VCaP (cell line): ENCODE measurements around the gene NOTCH4.

Source experiments
- H3K27ac ChIP-seq: fragments of 450-650 bp; 2 replicates; pipeline ENCODE4 v1.5.1; 2017
- CTCF ChIP-seq: fragments of 450-650 bp; conservative IDR thresholded peaks from 2 replicates; pipeline ENCODE4 v1.5.1; 2017; ENCODE audit warnings: mild to moderate bottlenecking, moderate library complexity

The NOTCH4 gene

GRCh38 chr6:32184084-32184640, 39.7 kb downstream of the NOTCH4 start, which contains the start of gene AGER:
AGER (minus strand) TSS chr6:32184253; CDS start chr6:32184222, 31 bp downstream.
- H3K27ac ChIP-seq, result no peak within 1 kb of the TSS
- no peak for TF ChIP-seq CTCF

GRCh38 chr6:32183483-32184083, 40.3 kb downstream of the NOTCH4 start:
- no peak for TF ChIP-seq CTCF
- no peak overlapping the region for H3K27ac ChIP-seq

GRCh38 chr6:32183030-32183429, 40.8 kb downstream of the NOTCH4 start:
- H3K27ac ChIP-seq, result no peak overlapping the region
- no peak for TF ChIP-seq CTCF

- TF ChIP-seq CTCF, result no peak
- H3K27ac ChIP-seq, result no peak overlapping the region
Observed at GRCh38 chr6:32182555-32182981, 41.3 kb downstream of the NOTCH4 start.

- no peak for TF ChIP-seq CTCF
- H3K27ac ChIP-seq, result no peak overlapping the region
Observed at GRCh38 chr6:32181915-32182529, 41.8 kb downstream of the NOTCH4 start.

- TF ChIP-seq CTCF, result no peak
- H3K27ac ChIP-seq, result no peak overlapping the region
Observed at GRCh38 chr6:32181148-32181702, 42.6 kb downstream of the NOTCH4 start.

- H3K27ac ChIP-seq, result no peak overlapping the region
- no peak for TF ChIP-seq CTCF
Observed at GRCh38 chr6:32179766-32180405, 44.0 kb downstream of the NOTCH4 start.
